Measurements from ENCODE around the gene SLC35E1. TPM values are rescaled to one million over a fixed set of nuclear protein-coding genes. Genes with fewer than 3 reads are reported as not detected.

The SLC35E1 gene
- total RNA-seq, 1 donor from 2014 or later, result 26.8 TPM

DNA sequence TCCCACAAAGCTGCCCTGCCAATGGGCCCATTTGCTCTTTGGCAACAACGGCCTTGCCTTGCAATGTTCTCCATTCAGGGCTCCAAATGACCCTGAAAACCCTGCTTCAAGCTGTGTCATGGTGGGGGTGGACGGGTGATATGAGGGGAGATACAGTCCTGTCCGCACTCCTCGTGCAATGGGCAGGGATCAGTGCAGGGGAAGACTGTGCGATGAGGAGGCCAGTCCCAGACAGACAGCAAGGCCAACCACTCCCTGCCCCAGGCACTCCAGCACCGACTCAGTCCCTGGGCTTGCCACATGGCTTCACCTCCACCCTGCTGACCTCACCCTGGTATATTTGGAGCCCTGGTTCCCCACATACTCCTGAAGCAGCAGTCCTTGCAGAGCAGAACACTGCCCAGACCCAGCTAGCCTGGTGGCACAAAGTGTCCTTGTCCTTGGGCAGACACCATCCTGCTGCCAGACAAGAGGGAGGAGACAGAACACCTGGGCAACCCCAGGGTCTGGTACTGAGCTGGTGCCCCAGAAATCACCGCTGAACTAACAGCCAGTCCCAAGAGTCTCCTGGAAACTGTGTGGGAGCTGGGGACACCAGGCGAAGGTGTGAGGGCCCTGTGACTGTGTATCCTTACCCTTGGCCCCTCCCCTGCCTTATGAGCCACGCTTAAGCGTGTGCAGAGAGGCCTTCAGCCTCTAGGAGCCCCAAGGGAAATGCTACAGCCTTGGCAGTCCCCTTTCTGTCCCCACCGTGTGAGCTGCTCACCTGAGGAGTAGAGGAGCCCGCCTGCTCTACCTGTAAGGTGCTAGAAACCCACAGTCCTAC, 9.1 kb upstream of the SLC35E1 start:
- peaks cover 90% of the 10 kb centered on the region for H3K4me1 ChIP-seq
- intact Hi-C loops (cut with micrococcal nuclease), result no loop called here
- peak; percentile 46 for DNase-seq
- peaks cover 24% of the 10 kb centered on the region for H3K36me3 ChIP-seq
- no peak overlapping the region for H3K4me3 ChIP-seq
- no peaks in the 10 kb centered on the region for H3K27me3 ChIP-seq (ENCODE audit: low read depth)
- TF ChIP-seq CTCF (IDR thresholded peaks at IDR 0.05; ENCODE audit: borderline replicate concordance), result no peak
- no peaks in the 10 kb centered on the region for H3K9me3 ChIP-seq (replicated peaks)
- H3K27ac ChIP-seq (replicated peaks), result peak overlapping the region; percentile 72

DNA sequence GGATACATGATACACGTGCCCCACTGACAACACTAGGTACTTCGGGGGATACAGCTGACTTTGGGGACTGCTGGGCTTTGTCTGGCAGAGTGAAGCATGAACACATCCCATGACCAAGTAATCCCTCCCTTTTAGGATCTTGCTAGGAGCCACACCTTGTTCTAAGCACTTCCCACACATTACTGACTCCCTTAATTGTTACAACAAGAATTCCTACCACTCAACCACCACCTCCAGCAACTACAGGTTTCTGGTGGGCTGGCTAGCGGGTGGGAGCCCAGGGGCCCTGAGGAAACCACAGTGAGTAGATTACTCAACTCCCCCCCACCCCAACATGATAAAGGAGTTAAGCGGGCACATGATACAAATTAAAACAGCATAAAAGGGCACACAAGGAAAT, 7.2 kb upstream of the SLC35E1 start:
- Histone ChIP-seq H3K4me1 (peaks cover 76% of the 10 kb centered on the region), H3K36me3 (peaks cover 40% of the 10 kb centered on the region), H3K27me3 (ENCODE audit: low read depth) (no peaks in the 10 kb centered on the region), H3K27ac (replicated peaks) (no peak overlapping the region), H3K9me3 (replicated peaks) (no peaks in the 10 kb centered on the region), H3K4me3 (no peak overlapping the region)
- DNase-seq, result no peak
- no peak for TF ChIP-seq CTCF (IDR thresholded peaks at IDR 0.05; ENCODE audit: borderline replicate concordance)
- intact Hi-C loops (cut with micrococcal nuclease), result no loop called here

DNA sequence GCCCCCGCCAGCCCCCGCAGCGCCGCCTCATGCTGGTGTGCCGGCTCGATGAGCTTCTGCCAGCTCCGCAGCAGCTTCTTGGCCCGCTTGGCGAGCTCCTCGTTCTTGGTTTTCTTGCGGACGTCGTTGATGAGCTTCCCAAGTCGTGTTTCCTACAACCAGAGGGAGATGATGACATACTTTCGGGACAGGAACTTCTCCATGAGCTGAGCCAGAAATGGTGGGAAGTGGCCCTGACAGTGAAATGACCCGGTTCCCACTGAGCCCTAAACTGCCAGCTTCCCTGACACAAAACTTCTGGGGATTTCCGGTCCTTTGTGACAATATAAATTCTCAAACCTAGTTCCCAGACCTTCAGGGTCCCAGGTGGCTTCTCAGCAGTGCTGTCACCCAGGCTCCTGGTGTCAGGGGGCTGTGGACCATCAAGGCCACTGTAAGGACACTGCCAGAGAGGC, 5.3 kb upstream of the SLC35E1 start:
- peak overlapping the region; percentile 27 for H3K27ac ChIP-seq (replicated peaks)
- TF ChIP-seq CTCF (IDR thresholded peaks at IDR 0.05; ENCODE audit: borderline replicate concordance), result no peak
- H3K9me3 ChIP-seq (replicated peaks), result no peaks in the 10 kb centered on the region
- peaks cover 76% of the 10 kb centered on the region for H3K4me1 ChIP-seq
- no peak for DNase-seq
- no peak overlapping the region for H3K4me3 ChIP-seq
- H3K36me3 ChIP-seq, result peaks cover 40% of the 10 kb centered on the region
- H3K27me3 ChIP-seq (ENCODE audit: low read depth), result no peaks in the 10 kb centered on the region
- intact Hi-C loops (cut with micrococcal nuclease), result no loop called here

DNA sequence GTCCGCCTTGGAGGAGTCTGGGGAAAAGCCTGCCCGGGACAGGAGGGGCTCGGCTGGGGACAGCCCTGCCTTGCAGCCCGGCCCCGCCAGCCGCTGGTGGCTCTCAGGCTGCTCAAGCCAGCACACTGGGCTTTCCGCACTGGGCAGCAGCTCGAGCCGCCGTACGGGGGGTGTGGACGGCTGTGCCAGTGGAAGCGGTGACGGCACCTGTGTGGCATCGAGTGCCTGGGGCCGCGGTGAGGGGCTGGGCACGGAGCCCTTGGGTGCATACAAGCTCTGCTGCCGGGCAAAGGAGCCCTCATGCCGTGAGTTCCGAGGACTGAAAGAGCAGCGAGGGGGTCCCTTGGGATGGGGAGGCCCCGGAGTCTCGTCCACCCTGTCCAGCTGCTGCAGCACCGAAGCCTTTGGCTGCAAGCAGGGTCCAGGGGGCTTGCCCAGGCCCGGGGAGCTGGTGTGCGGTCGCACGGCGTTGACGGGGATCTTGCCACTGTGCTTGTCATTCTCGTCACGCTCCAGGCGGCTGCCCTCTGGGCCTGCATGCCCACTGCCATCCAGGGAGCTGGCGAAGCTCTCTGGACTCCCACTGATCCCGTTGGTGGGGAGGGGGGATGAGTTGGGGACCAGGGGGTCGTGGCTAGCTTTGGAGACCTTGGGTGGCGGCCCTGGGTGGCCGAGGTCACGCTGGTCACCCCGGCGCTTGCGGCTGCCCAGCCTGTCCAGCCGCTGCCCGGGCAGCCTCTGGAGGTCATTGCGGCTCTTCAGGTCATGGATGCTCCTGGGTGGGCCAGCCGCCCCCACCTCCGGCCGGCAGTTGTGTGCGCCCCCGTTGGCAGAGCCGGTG, 4.7 kb upstream of the SLC35E1 start:
- peak overlapping the region; percentile 27 for H3K27ac ChIP-seq (replicated peaks)
- TF ChIP-seq CTCF (IDR thresholded peaks at IDR 0.05; ENCODE audit: borderline replicate concordance), result no peak
- no peaks in the 10 kb centered on the region for H3K9me3 ChIP-seq (replicated peaks)
- no peak overlapping the region for H3K4me3 ChIP-seq
- H3K36me3 ChIP-seq, result peaks cover 40% of the 10 kb centered on the region
- peaks cover 72% of the 10 kb centered on the region for H3K4me1 ChIP-seq
- no peak for DNase-seq
- intact Hi-C loops (cut with micrococcal nuclease), result no loop called here
- H3K27me3 ChIP-seq (ENCODE audit: low read depth), result no peaks in the 10 kb centered on the region

DNA sequence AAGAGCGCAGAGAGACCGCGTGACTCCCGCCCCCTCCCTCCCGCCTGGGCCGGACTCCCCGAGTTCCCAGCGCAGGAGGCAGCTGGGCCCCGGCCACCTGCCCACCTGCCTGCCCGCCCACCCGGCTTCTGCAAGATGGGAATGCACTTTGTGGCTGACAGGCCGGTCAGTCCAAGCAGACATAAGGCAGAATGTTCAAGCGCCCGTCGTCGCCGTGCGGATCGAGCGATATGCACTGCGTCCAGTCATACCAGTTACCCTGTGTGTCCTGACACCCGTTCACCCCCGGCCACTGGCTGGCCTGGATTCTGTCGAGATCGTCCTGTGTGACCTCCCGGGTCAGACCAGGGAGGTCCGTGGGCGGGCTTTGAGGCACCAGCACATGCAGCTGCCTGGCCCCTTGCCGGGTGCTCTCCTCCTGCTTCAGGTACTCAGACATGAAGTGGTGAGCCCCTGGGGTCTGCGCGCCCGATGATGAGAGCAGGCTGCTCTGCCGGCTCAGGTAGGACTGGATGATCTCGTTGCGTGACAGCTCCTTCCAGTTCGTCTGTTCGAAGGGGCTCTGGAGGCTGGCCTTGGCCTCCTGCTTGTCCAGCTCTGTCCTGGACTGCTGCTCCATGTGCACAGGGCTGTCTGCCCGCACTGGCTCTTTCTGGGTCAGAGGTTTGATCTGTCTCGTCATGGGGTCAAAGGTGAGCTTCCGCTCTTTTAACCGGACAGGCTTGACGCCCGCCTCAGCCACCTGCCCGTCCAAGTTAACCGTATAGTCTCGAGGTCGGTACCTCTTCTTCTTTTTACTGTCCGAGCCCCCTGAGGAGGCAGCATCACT, 3.9 kb upstream of the SLC35E1 start:
- H3K27me3 ChIP-seq (ENCODE audit: low read depth), result no peaks in the 10 kb centered on the region
- no peaks in the 10 kb centered on the region for H3K9me3 ChIP-seq (replicated peaks)
- no peak overlapping the region for H3K4me3 ChIP-seq
- no peak overlapping the region for H3K27ac ChIP-seq (replicated peaks)
- H3K4me1 ChIP-seq, result peaks cover 72% of the 10 kb centered on the region
- no peak for DNase-seq
- intact Hi-C loops (cut with micrococcal nuclease), result no loop called here
- H3K36me3 ChIP-seq, result peaks cover 40% of the 10 kb centered on the region
- TF ChIP-seq CTCF (IDR thresholded peaks at IDR 0.05; ENCODE audit: borderline replicate concordance), result no peak

Data from left ventricle myocardium inferior (tissue), 1 donor.